RWPE2 (cell line): ENCODE data around the gene MAPK8IP3.

Source experiments
- ATAC-seq: fragments of 200-7000 bp; cut with Tn5 transposase; 3 replicates; pipeline ENCODE4 v1.9.1; 2021; ENCODE audit warnings: low read depth
- DNase-seq: peaks from one replicate; pipeline ENCODE4 v3.0.0-alpha.2; 2020; ENCODE audit warnings: low spot score
- H3K27ac ChIP-seq: fragments of 450-650 bp; 2 replicates; pipeline ENCODE4 v1.5.1; 2017; ENCODE audit warnings: mild to moderate bottlenecking; ENCODE audit not compliant: poor library complexity, severe bottlenecking
- H3K27me3 ChIP-seq: fragments of 250-450 bp; sonication (Bioruptor Pico); 2 replicates; pipeline ENCODE4 v1.5.1; 2021; ENCODE audit warnings: mild to moderate bottlenecking, moderate library complexity; ENCODE audit not compliant: insufficient read depth, poor library complexity, severe bottlenecking
- H3K36me3 ChIP-seq: fragments of 250-450 bp; sonication (Bioruptor Pico); 2 replicates; pipeline ENCODE4 v1.5.1; 2020; ENCODE audit warnings: low read depth, mild to moderate bottlenecking, moderate library complexity
- H3K4me1 ChIP-seq: fragments of 250-450 bp; sonication (Bioruptor Pico); 2 replicates; pipeline ENCODE4 v1.5.1; 2021; ENCODE audit warnings: mild to moderate bottlenecking, moderate library complexity; ENCODE audit not compliant: insufficient read depth, poor library complexity, severe bottlenecking
- H3K4me3 ChIP-seq: fragments of 250-450 bp; sonication (Bioruptor Pico); 2 replicates; pipeline ENCODE4 v1.5.1; 2021; ENCODE audit warnings: mild to moderate bottlenecking, moderate library complexity; ENCODE audit not compliant: severe bottlenecking
- H3K9me3 ChIP-seq: fragments of 250-450 bp; sonication (Bioruptor Pico); 2 replicates; pipeline ENCODE4 v1.5.1; 2021; ENCODE audit warnings: mild to moderate bottlenecking, moderate library complexity; ENCODE audit not compliant: severe bottlenecking
- CTCF ChIP-seq: fragments of 450-650 bp; IDR thresholded peaks from one replicate; pipeline ENCODE4 v1.5.1; 2017; ENCODE audit warnings: mild to moderate bottlenecking, moderate library complexity; ENCODE audit not compliant: poor library complexity, severe bottlenecking

Gene MAPK8IP3

GRCh38 chr16:1677339-1677738 lies 28.7 kb upstream of the MAPK8IP3 start:
- no peak for ATAC-seq
- Histone ChIP-seq H3K27me3 (no peaks in the 10 kb centered on the region), H3K36me3 (peaks cover 61% of the 10 kb centered on the region), H3K9me3 (no peaks in the 10 kb centered on the region), H3K4me1 (peaks cover 25% of the 10 kb centered on the region), H3K4me3 (peak overlapping the region; percentile 61), H3K27ac (no peak overlapping the region)
- TF ChIP-seq CTCF: no peak
- DNase-seq: no peak

GRCh38 chr16:1677942-1678499 lies 28.0 kb upstream of the MAPK8IP3 start, which contains the start of gene JPT2:
Gene JPT2 (plus strand): TSS chr16:1678279. CDS start chr16:1678313, 34 bp downstream.
- Histone ChIP-seq H3K4me1 (peaks cover 25% of the 10 kb centered on the region), H3K27me3 (no peaks in the 10 kb centered on the region), H3K27ac (peak within 1 kb of the TSS; percentile 99), H3K4me3 (peak within 1 kb of the TSS; percentile 61), H3K36me3 (peaks cover 62% of the 10 kb centered on the region), H3K9me3 (no peaks in the 10 kb centered on the region)
- DNase-seq (peak; percentile 98), ATAC-seq (peak; percentile 93)
- TF ChIP-seq CTCF: no peak

GRCh38 chr16:1678500-1679098 lies 27.4 kb upstream of the MAPK8IP3 start:
- Histone ChIP-seq H3K36me3 (peaks cover 66% of the 10 kb centered on the region), H3K27ac (peak overlapping the region; percentile 99), H3K27me3 (no peaks in the 10 kb centered on the region), H3K4me1 (peaks cover 25% of the 10 kb centered on the region), H3K4me3 (peak overlapping the region; percentile 61), H3K9me3 (no peaks in the 10 kb centered on the region)
- TF ChIP-seq CTCF: peak; percentile 11
- peak; percentile 73 for DNase-seq
- peak; percentile 8 for ATAC-seq

- peaks cover 69% of the 10 kb centered on the region for H3K36me3 ChIP-seq
- no peaks in the 10 kb centered on the region for H3K27me3 ChIP-seq
- no peak for TF ChIP-seq CTCF
- no peak for DNase-seq
- peaks cover 20% of the 10 kb centered on the region for H3K4me1 ChIP-seq
- peak overlapping the region; percentile 99 for H3K27ac ChIP-seq
- no peaks in the 10 kb centered on the region for H3K9me3 ChIP-seq
- no peak for ATAC-seq
- no peak overlapping the region for H3K4me3 ChIP-seq
These were observed 25.6 kb upstream of the MAPK8IP3 start for GRCh38 chr16:1680361-1680760.

GRCh38 chr16:1681032-1681431 lies 25.0 kb upstream of the MAPK8IP3 start:
- TF ChIP-seq CTCF: no peak
- Histone ChIP-seq H3K4me1 (peaks cover 24% of the 10 kb centered on the region), H3K27ac (peak overlapping the region; percentile 99), H3K9me3 (no peaks in the 10 kb centered on the region), H3K36me3 (peaks cover 69% of the 10 kb centered on the region), H3K4me3 (no peak overlapping the region), H3K27me3 (no peaks in the 10 kb centered on the region)
- DNase-seq (no peak), ATAC-seq (no peak)
